Measurements from ENCODE around the gene DRAP1.

GRCh38 chr11:65953471-65953870, 34.2 kb downstream of the DRAP1 start:
- TF ChIP-seq, protein P1, sequence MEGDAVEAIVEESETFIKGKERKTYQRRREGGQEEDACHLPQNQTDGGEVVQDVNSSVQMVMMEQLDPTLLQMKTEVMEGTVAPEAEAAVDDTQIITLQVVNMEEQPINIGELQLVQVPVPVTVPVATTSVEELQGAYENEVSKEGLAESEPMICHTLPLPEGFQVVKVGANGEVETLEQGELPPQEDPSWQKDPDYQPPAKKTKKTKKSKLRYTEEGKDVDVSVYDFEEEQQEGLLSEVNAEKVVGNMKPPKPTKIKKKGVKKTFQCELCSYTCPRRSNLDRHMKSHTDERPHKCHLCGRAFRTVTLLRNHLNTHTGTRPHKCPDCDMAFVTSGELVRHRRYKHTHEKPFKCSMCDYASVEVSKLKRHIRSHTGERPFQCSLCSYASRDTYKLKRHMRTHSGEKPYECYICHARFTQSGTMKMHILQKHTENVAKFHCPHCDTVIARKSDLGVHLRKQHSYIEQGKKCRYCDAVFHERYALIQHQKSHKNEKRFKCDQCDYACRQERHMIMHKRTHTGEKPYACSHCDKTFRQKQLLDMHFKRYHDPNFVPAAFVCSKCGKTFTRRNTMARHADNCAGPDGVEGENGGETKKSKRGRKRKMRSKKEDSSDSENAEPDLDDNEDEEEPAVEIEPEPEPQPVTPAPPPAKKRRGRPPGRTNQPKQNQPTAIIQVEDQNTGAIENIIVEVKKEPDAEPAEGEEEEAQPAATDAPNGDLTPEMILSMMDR (IDR thresholded peaks at IDR 0.05) = no peak
- no peak for TF ChIP-seq POLR2A (IDR thresholded peaks at IDR 0.05)

Data from thyroid gland (tissue), 4 donors.